ENCODE results near the gene PRMT7.

Gene PRMT7

GRCh38 chr16:68388124-68388523, 77.3 kb downstream of the PRMT7 start:
- no peak overlapping the region for H3K9ac ChIP-seq (ENCODE audit: low read length)

GRCh38 chr16:68389006-68389405, 78.2 kb downstream of the PRMT7 start:
- Histone ChIP-seq H3K9me3 (ENCODE audit: control insufficient read depth, low read length) (no peaks in the 10 kb centered on the region), H3K9ac (ENCODE audit: low read length) (no peak overlapping the region), H3K36me3 (ENCODE audit: control insufficient read depth, insufficient read depth, low read length) (no peaks in the 10 kb centered on the region), H3K27me3 (ENCODE audit: control insufficient read depth, insufficient read depth, low read length) (no peaks in the 10 kb centered on the region), H3K4me3 (ENCODE audit: low read length) (no peak overlapping the region), H3K4me1 (ENCODE audit: control insufficient read depth, insufficient read depth, low read length) (peaks cover 26% of the 10 kb centered on the region)

More at GRCh38 chr16:68388124-68388523, 77.3 kb downstream of the PRMT7 start:
- Histone ChIP-seq H3K9me3 (ENCODE audit: control insufficient read depth, low read length) (no peaks in the 10 kb centered on the region), H3K4me3 (ENCODE audit: low read length) (no peak overlapping the region), H3K27me3 (ENCODE audit: control insufficient read depth, insufficient read depth, low read length) (no peaks in the 10 kb centered on the region), H3K4me1 (ENCODE audit: control insufficient read depth, insufficient read depth, low read length) (peaks cover 34% of the 10 kb centered on the region), H3K36me3 (ENCODE audit: control insufficient read depth, insufficient read depth, low read length) (no peaks in the 10 kb centered on the region)

- Histone ChIP-seq H3K36me3 (ENCODE audit: control insufficient read depth, insufficient read depth, low read length) (no peaks in the 10 kb centered on the region), H3K27me3 (ENCODE audit: control insufficient read depth, insufficient read depth, low read length) (no peaks in the 10 kb centered on the region), H3K9me3 (ENCODE audit: control insufficient read depth, low read length) (no peaks in the 10 kb centered on the region), H3K9ac (ENCODE audit: low read length) (no peak overlapping the region), H3K4me1 (ENCODE audit: control insufficient read depth, insufficient read depth, low read length) (peaks cover 19% of the 10 kb centered on the region), H3K4me3 (ENCODE audit: low read length) (no peak overlapping the region)
Measured at GRCh38 chr16:68389750-68390371, 79.0 kb downstream of the PRMT7 start.

- H3K4me1 ChIP-seq (ENCODE audit: control insufficient read depth, insufficient read depth, low read length), result peaks cover 17% of the 10 kb centered on the region
Measured at GRCh38 chr16:68393333-68393732, 82.5 kb downstream of the PRMT7 start.

GRCh38 chr16:68395167-68395786, 84.5 kb downstream of the PRMT7 start:
- Histone ChIP-seq H3K9ac (ENCODE audit: low read length) (no peak overlapping the region), H3K9me3 (ENCODE audit: control insufficient read depth, low read length) (no peaks in the 10 kb centered on the region), H3K4me3 (ENCODE audit: low read length) (no peak overlapping the region), H3K27me3 (ENCODE audit: control insufficient read depth, insufficient read depth, low read length) (no peaks in the 10 kb centered on the region), H3K36me3 (ENCODE audit: control insufficient read depth, insufficient read depth, low read length) (no peaks in the 10 kb centered on the region), H3K4me1 (ENCODE audit: control insufficient read depth, insufficient read depth, low read length) (peaks cover 15% of the 10 kb centered on the region)

More at GRCh38 chr16:68393333-68393732, 82.5 kb downstream of the PRMT7 start:
- Histone ChIP-seq H3K36me3 (ENCODE audit: control insufficient read depth, insufficient read depth, low read length) (no peaks in the 10 kb centered on the region), H3K27me3 (ENCODE audit: control insufficient read depth, insufficient read depth, low read length) (no peaks in the 10 kb centered on the region), H3K4me3 (ENCODE audit: low read length) (no peak overlapping the region), H3K9ac (ENCODE audit: low read length) (no peak overlapping the region), H3K9me3 (ENCODE audit: control insufficient read depth, low read length) (no peaks in the 10 kb centered on the region)

- H3K27me3 ChIP-seq (ENCODE audit: control insufficient read depth, insufficient read depth, low read length), result no peaks in the 10 kb centered on the region
- H3K4me1 ChIP-seq (ENCODE audit: control insufficient read depth, insufficient read depth, low read length), result peaks cover 15% of the 10 kb centered on the region
- peak overlapping the region; percentile 29 for H3K9ac ChIP-seq (ENCODE audit: low read length)
- no peaks in the 10 kb centered on the region for H3K36me3 ChIP-seq (ENCODE audit: control insufficient read depth, insufficient read depth, low read length)
- H3K9me3 ChIP-seq (ENCODE audit: control insufficient read depth, low read length), result no peaks in the 10 kb centered on the region
- H3K4me3 ChIP-seq (ENCODE audit: low read length), result no peak overlapping the region
Measured at GRCh38 chr16:68395815-68396214, 85.0 kb downstream of the PRMT7 start.

GRCh38 chr16:68396481-68396880, 85.7 kb downstream of the PRMT7 start:
- Histone ChIP-seq H3K27me3 (ENCODE audit: control insufficient read depth, insufficient read depth, low read length) (no peaks in the 10 kb centered on the region), H3K9ac (ENCODE audit: low read length) (peak overlapping the region; percentile 29), H3K9me3 (ENCODE audit: control insufficient read depth, low read length) (no peaks in the 10 kb centered on the region), H3K4me1 (ENCODE audit: control insufficient read depth, insufficient read depth, low read length) (peaks cover 15% of the 10 kb centered on the region), H3K36me3 (ENCODE audit: control insufficient read depth, insufficient read depth, low read length) (no peaks in the 10 kb centered on the region), H3K4me3 (ENCODE audit: low read length) (no peak overlapping the region)

GRCh38 chr16:68397710-68398201, 86.9 kb downstream of the PRMT7 start:
- Histone ChIP-seq H3K36me3 (ENCODE audit: control insufficient read depth, insufficient read depth, low read length) (no peaks in the 10 kb centered on the region), H3K4me3 (ENCODE audit: low read length) (no peak overlapping the region), H3K27me3 (ENCODE audit: control insufficient read depth, insufficient read depth, low read length) (no peaks in the 10 kb centered on the region), H3K9me3 (ENCODE audit: control insufficient read depth, low read length) (no peaks in the 10 kb centered on the region), H3K9ac (ENCODE audit: low read length) (no peak overlapping the region), H3K4me1 (ENCODE audit: control insufficient read depth, insufficient read depth, low read length) (peaks cover 15% of the 10 kb centered on the region)

- Histone ChIP-seq H3K4me3 (ENCODE audit: low read length) (no peak overlapping the region), H3K9ac (ENCODE audit: low read length) (no peak overlapping the region), H3K27me3 (ENCODE audit: control insufficient read depth, insufficient read depth, low read length) (no peaks in the 10 kb centered on the region), H3K9me3 (ENCODE audit: control insufficient read depth, low read length) (no peaks in the 10 kb centered on the region), H3K4me1 (ENCODE audit: control insufficient read depth, insufficient read depth, low read length) (peaks cover 15% of the 10 kb centered on the region), H3K36me3 (ENCODE audit: control insufficient read depth, insufficient read depth, low read length) (no peaks in the 10 kb centered on the region)
Measured at GRCh38 chr16:68399456-68399855, 88.6 kb downstream of the PRMT7 start.

- Histone ChIP-seq H3K4me1 (ENCODE audit: control insufficient read depth, insufficient read depth, low read length) (peaks cover 15% of the 10 kb centered on the region), H3K4me3 (ENCODE audit: low read length) (no peak overlapping the region), H3K9me3 (ENCODE audit: control insufficient read depth, low read length) (no peaks in the 10 kb centered on the region), H3K9ac (ENCODE audit: low read length) (no peak overlapping the region), H3K36me3 (ENCODE audit: control insufficient read depth, insufficient read depth, low read length) (no peaks in the 10 kb centered on the region), H3K27me3 (ENCODE audit: control insufficient read depth, insufficient read depth, low read length) (no peaks in the 10 kb centered on the region)
Measured at GRCh38 chr16:68400083-68400923, 89.5 kb downstream of the PRMT7 start.

DNA sequence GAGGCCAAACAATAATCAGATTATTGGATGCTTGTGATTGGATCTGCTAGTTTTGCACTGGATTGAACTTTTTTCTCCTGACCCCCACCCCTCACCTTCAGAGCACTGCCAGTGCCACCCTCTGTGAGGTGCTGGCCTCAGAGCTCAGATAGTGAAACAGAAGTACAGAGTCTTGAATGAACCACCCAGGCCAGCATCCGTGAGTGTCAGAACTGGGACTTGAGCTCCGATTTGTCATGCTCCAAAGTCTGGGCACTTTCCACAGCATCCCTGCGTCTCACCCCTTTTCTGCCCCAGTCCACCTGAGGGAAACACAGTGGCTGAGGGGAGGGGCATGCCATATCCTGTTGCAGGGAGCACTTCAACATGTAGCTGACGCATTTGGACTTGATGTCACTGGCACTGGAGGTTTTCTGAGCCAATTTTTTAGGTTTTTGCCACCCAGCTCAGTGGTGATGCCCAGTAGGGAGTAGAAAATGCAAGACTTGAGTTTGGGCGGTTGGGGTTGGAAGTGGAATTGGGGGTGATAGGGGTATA, 90.2 kb downstream of the PRMT7 start:
- Histone ChIP-seq H3K4me1 (ENCODE audit: control insufficient read depth, insufficient read depth, low read length) (peaks cover 11% of the 10 kb centered on the region), H3K4me3 (ENCODE audit: low read length) (no peak overlapping the region), H3K27me3 (ENCODE audit: control insufficient read depth, insufficient read depth, low read length) (no peaks in the 10 kb centered on the region), H3K9ac (ENCODE audit: low read length) (no peak overlapping the region), H3K36me3 (ENCODE audit: control insufficient read depth, insufficient read depth, low read length) (no peaks in the 10 kb centered on the region), H3K9me3 (ENCODE audit: control insufficient read depth, low read length) (no peaks in the 10 kb centered on the region)

Data from mucosa of stomach (tissue), 1 donor.